ENCODE results near the gene SLC7A4. TPM values are rescaled to one million over a fixed set of nuclear protein-coding genes. Genes with fewer than 3 reads are reported as not detected.

SLC7A4 gene
- total and polyA plus RNA-seq, 2 donors (not counting 1 experiment from before 2014, with no cell fraction given), result not detected

DNA sequence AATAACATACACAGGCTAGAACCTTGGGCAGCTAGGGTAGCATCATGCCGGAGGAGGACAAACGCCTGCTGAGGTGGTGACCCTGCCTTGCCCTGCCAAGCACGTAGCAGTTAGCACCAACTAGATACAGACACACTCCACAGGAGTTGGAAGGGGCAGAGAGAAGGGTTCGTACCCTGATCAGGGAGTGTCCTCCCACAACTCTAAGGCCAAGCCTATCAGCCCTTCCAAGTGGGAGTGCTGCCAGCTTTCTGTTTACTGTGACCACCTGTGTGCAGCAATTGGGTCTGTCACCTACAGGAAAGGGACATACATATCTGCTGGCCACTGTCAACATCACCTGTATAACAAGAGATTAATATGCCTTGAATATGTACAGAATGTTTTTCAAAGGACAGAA, 28.6 kb downstream of the SLC7A4 start:
- ChIA-PET CTCF (interaction anchor here (1.0 to 3.0 kb wide), 2 partner anchors 22 to 62 kb away, joined by 3 to 14 read pairs; partner anchors contain the start of gene LZTR1), POLR2A (no interaction called here)
- H3K27me3 Mint-ChIP-seq, result no peaks in the 10 kb centered on the region
- Histone ChIP-seq H3K9me3 (ENCODE audit: control extremely low read depth in 1 of 3, control insufficient read depth in 2 of 3, insufficient read depth in 1 of 3, low read length in 2 of 3) (peaks cover 0 to 5% (median 0%) of the 10 kb centered on the region in 3 donors), H4K20me1 (ENCODE audit: control insufficient read depth, insufficient read depth, low read length, poor library complexity, severe bottlenecking) (peaks cover 17% of the 10 kb centered on the region), H3K36me3 (replicated peaks in 1 of 2; ENCODE audit: control extremely low read depth in 1 of 2, control insufficient read depth in 1 of 2, extremely low read depth in 1 of 2, insufficient read depth in 2 of 2, low read length in 1 of 2) (peaks cover 0 to 18% of the 10 kb centered on the region in 2 experiments), H3K4me3 (ENCODE audit: control extremely low read depth in 1 of 5, extremely low read depth in 1 of 5, insufficient read depth in 1 of 5, low read depth in 2 of 5, low read length in 4 of 5) (no peak overlapping the region), H3K27ac (ENCODE audit: low read length in 2 of 2) (peak overlapping the region in 1 of 2 donors; percentile 96), H3K79me2 (ENCODE audit: control insufficient read depth, insufficient read depth, low read length) (peaks cover 21% of the 10 kb centered on the region), H3K4me1 (ENCODE audit: control insufficient read depth in 2 of 2, insufficient read depth in 2 of 2, low read length in 2 of 2) (peaks cover 24 to 36% of the 10 kb centered on the region in 2 donors), H3K4me2 (replicated peaks; ENCODE audit: low read depth, low read length, poor library complexity, severe bottlenecking) (no peak overlapping the region), H2AFZ (ENCODE audit: insufficient read depth, low read depth, low read length, poor library complexity, severe bottlenecking) (no peak overlapping the region), H3K27me3 (replicated peaks in 1 of 4; ENCODE audit: control extremely low read depth in 1 of 4, control insufficient read depth in 3 of 4, insufficient read depth in 4 of 4, low read length in 3 of 4) (no peaks in the 10 kb centered on the region), H3K9ac (ENCODE audit: low read length) (no peak overlapping the region)
- TF ChIP-seq, protein P1, sequence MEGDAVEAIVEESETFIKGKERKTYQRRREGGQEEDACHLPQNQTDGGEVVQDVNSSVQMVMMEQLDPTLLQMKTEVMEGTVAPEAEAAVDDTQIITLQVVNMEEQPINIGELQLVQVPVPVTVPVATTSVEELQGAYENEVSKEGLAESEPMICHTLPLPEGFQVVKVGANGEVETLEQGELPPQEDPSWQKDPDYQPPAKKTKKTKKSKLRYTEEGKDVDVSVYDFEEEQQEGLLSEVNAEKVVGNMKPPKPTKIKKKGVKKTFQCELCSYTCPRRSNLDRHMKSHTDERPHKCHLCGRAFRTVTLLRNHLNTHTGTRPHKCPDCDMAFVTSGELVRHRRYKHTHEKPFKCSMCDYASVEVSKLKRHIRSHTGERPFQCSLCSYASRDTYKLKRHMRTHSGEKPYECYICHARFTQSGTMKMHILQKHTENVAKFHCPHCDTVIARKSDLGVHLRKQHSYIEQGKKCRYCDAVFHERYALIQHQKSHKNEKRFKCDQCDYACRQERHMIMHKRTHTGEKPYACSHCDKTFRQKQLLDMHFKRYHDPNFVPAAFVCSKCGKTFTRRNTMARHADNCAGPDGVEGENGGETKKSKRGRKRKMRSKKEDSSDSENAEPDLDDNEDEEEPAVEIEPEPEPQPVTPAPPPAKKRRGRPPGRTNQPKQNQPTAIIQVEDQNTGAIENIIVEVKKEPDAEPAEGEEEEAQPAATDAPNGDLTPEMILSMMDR (IDR thresholded peaks at IDR 0.05), result no peak
- no peak for TF ChIP-seq EZH2 (IDR thresholded peaks at IDR 0.05; ENCODE audit: borderline replicate concordance, insufficient read depth, low read depth, low read length, poor library complexity, severe bottlenecking)
- WGBS (ENCODE audit: insufficient coverage), result 100% methylated on average over 3 of the region's 4 CpGs
- H3K9me3 Mint-ChIP-seq (ENCODE audit: insufficient read depth), result no peaks in the 10 kb centered on the region
- H3K27ac Mint-ChIP-seq, result peak overlapping the region; percentile 41
- H3K4me3 Mint-ChIP-seq, result peak overlapping the region; percentile 95
- H3K4me1 Mint-ChIP-seq, result peaks cover 30% of the 10 kb centered on the region
- DNase-seq (no peak), ATAC-seq (ENCODE audit: low read depth) (no peak)
- intact Hi-C loops (cut with micrococcal nuclease), result loop anchor here (5.0 kb wide), 3 partner anchors 639 to 886 kb away; partner anchors contain the start of genes RANBP1, SDF2L1 and TRMT2A

DNA sequence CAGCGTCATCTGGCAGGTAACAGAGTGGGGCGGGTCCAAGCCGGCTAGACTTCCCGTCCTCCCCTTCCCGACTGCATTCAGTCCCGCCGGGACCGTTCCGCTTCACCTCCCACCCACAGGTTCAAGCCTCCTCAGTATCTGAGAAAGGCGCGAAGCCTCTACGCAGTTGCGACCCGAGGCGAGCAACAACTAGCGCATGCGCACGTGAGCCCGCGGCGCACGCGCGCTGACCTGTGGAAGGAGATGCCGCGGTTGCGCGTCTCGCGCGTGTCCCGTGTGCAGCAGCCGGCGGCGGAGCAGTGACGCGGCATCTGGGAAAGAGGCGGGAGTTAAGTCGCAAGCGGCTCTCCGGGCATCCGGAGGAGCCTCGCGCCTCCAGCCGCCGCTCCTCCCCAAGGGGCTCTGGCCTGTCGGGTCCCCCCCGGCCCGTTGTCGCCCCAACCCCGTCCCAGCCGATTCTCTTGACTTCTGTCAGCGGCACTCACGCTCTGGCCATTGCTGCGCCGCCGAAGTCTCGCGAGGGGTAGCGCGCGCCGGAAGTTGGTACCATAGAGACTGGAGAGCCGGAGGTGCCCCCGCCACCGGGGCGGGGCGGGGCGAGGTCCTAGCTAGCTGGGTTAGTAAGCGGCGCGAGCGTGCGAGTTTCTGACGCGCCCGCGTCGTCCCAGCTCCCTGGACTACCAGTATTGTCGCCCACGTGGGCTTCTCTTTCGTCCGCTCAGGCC, 30.6 kb downstream of the SLC7A4 start, which contains the start of gene THAP7:
Gene THAP7, minus strand, starts transcription at position 518 of the 725 bp plus-strand sequence. Its CDS starts 207 bp downstream, at position 311.
- TF ChIP-seq, protein P1 (IDR thresholded peaks at IDR 0.05), result no peak
- TF ChIP-seq EZH2 (IDR thresholded peaks at IDR 0.05; ENCODE audit: borderline replicate concordance, insufficient read depth, low read depth, low read length, poor library complexity, severe bottlenecking), result no peak
- under 1% methylated on average over 83 of the region's 83 CpGs for WGBS (ENCODE audit: insufficient coverage)
- ChIA-PET POLR2A (interaction anchor here (0.6 to 0.7 kb wide), 2 partner anchors 86 to 505 kb away, joined by 6 to 9 read pairs; no protein-coding TSS in a partner anchor), CTCF (interaction anchor here (0.6 to 3.0 kb wide), 4 partner anchors 20 to 627 kb away, joined by 3 to 14 read pairs (median 4); partner anchors contain the start of gene LZTR1)
- no peaks in the 10 kb centered on the region for H3K9me3 Mint-ChIP-seq (ENCODE audit: insufficient read depth)
- Histone ChIP-seq H3K4me2 (replicated peaks; ENCODE audit: low read depth, low read length, poor library complexity, severe bottlenecking) (peak within 1 kb of the TSS; percentile 97), H3K4me3 (ENCODE audit: control extremely low read depth in 1 of 5, extremely low read depth in 1 of 5, insufficient read depth in 1 of 5, low read depth in 2 of 5, low read length in 4 of 5) (peak within 1 kb of the TSS; percentile 66 to 99 (median 88)), H3K27me3 (replicated peaks in 1 of 4; ENCODE audit: control extremely low read depth in 1 of 4, control insufficient read depth in 3 of 4, insufficient read depth in 4 of 4, low read length in 3 of 4) (no peaks in the 10 kb centered on the region), H3K4me1 (ENCODE audit: control insufficient read depth in 2 of 2, insufficient read depth in 2 of 2, low read length in 2 of 2) (peaks cover 24 to 36% of the 10 kb centered on the region in 2 donors), H4K20me1 (ENCODE audit: control insufficient read depth, insufficient read depth, low read length, poor library complexity, severe bottlenecking) (peaks cover 24% of the 10 kb centered on the region), H3K27ac (ENCODE audit: low read length in 2 of 2) (peak within 1 kb of the TSS; percentile 91 to 96), H3K79me2 (ENCODE audit: control insufficient read depth, insufficient read depth, low read length) (peaks cover 21% of the 10 kb centered on the region), H3K9me3 (ENCODE audit: control extremely low read depth in 1 of 3, control insufficient read depth in 2 of 3, insufficient read depth in 1 of 3, low read length in 2 of 3) (peaks cover 0 to 5% (median 0%) of the 10 kb centered on the region in 3 donors), H2AFZ (ENCODE audit: insufficient read depth, low read depth, low read length, poor library complexity, severe bottlenecking) (peak within 1 kb of the TSS; percentile 89), H3K9ac (ENCODE audit: low read length) (peak within 1 kb of the TSS; percentile 88), H3K36me3 (replicated peaks in 1 of 2; ENCODE audit: control extremely low read depth in 1 of 2, control insufficient read depth in 1 of 2, extremely low read depth in 1 of 2, insufficient read depth in 2 of 2, low read length in 1 of 2) (peaks cover 0 to 24% of the 10 kb centered on the region in 2 experiments)
- intact Hi-C loops (cut with micrococcal nuclease), result loop anchor here (1.0 to 5.0 kb wide), 8 partner anchors 13 to 884 kb away; partner anchors contain the start of genes CRKL, LRRC74B, PI4KA and RANBP1
- H3K27ac Mint-ChIP-seq, result peak within 1 kb of the TSS; percentile 99
- H3K4me3 Mint-ChIP-seq, result peak within 1 kb of the TSS; percentile 95
- peak; percentile 88 for ATAC-seq (ENCODE audit: low read depth)
- H3K4me1 Mint-ChIP-seq, result peaks cover 32% of the 10 kb centered on the region
- peak; percentile 99 for DNase-seq
- H3K27me3 Mint-ChIP-seq, result no peaks in the 10 kb centered on the region

Data from B cell (primary cell).